GOT3 (cell line): Measurements from ENCODE around the gene HECW1.
"Not testable (repeated sequence)": the region's sequence is repeated elsewhere in the genome, so short reads cannot be mapped to it uniquely, and the experiment has no call there.

Source experiments
- DNase-seq: peaks from one replicate; lab custom pipeline; 2025; ENCODE audit warnings: mixed read lengths; lab: John Stamatoyannopoulos, UW

HECW1 gene

GRCh38 chr7:43208242-43208641 is 95.8 kb downstream of the HECW1 start:
- DNase-seq: no peak

GRCh38 chr7:43210539-43210938 is 98.1 kb downstream of the HECW1 start:
- DNase-seq: not testable (repeated sequence)

- DNase-seq: no peak
These were observed 98.8 kb downstream of the HECW1 start for GRCh38 chr7:43211286-43211685.

- no peak for DNase-seq
These were observed 99.2 kb downstream of the HECW1 start for GRCh38 chr7:43211693-43212092.

GRCh38 chr7:43212921-43213320 is 100.5 kb downstream of the HECW1 start:
- DNase-seq: no peak

- DNase-seq: no peak
These were observed 102.6 kb downstream of the HECW1 start for GRCh38 chr7:43215061-43215460.

GRCh38 chr7:43217055-43217454 is 104.6 kb downstream of the HECW1 start:
- DNase-seq: no peak

GRCh38 chr7:43218901-43219300 is 106.5 kb downstream of the HECW1 start:
- not testable (repeated sequence) for DNase-seq

- no peak for DNase-seq
These were observed 107.8 kb downstream of the HECW1 start for GRCh38 chr7:43220250-43220649.

- DNase-seq: no peak
These were observed 108.3 kb downstream of the HECW1 start for GRCh38 chr7:43220742-43221141.

GRCh38 chr7:43229801-43230200 is 117.4 kb downstream of the HECW1 start:
- DNase-seq: no peak

- DNase-seq: no peak
These were observed 119.9 kb downstream of the HECW1 start for GRCh38 chr7:43232366-43232765.

GRCh38 chr7:43234073-43234472 is 121.6 kb downstream of the HECW1 start:
- DNase-seq: no peak

GRCh38 chr7:43234968-43235367 is 122.5 kb downstream of the HECW1 start:
- DNase-seq: no peak

- DNase-seq: no peak
These were observed 128.1 kb downstream of the HECW1 start for GRCh38 chr7:43240565-43240964.

- DNase-seq: no peak
These were observed 130.3 kb downstream of the HECW1 start for GRCh38 chr7:43242628-43243255.

GRCh38 chr7:43244232-43244631 is 131.8 kb downstream of the HECW1 start:
- DNase-seq: no peak

GRCh38 chr7:43244784-43245183 is 132.3 kb downstream of the HECW1 start:
- no peak for DNase-seq

- no peak for DNase-seq
These were observed 135.3 kb downstream of the HECW1 start for GRCh38 chr7:43247757-43248156.

- DNase-seq: no peak
These were observed 136.1 kb downstream of the HECW1 start for GRCh38 chr7:43248553-43248952.

- peak; percentile 79 for DNase-seq
These were observed 136.7 kb downstream of the HECW1 start for GRCh38 chr7:43248961-43249822.

GRCh38 chr7:43249823-43250145 is 137.3 kb downstream of the HECW1 start:
- DNase-seq: no peak
